ENCODE data around the gene ANKRD13D. TPM values are rescaled to one million over a fixed set of nuclear protein-coding genes. Genes with fewer than 3 reads are reported as not detected.

ANKRD13D gene
- total RNA-seq, 1 donor from 2014 or later = 62.9 TPM

GRCh38 chr11:67287355-67288197 lies 1.5 kb upstream of the ANKRD13D start:
- peak overlapping the region; percentile 93 for H3K27ac ChIP-seq
- no peak for DNase-seq (ENCODE audit: extremely low spot score in 2 of 2)
- H3K4me3 ChIP-seq = peak overlapping the region; percentile 74 to 99
- peaks cover 5 to 52% of the 10 kb centered on the region in 2 donors for H3K36me3 ChIP-seq
- intact Hi-C loops (cut with DNase I) = no loop called here
- H3K4me1 ChIP-seq = peaks cover 57% of the 10 kb centered on the region
- no peaks in the 10 kb centered on the region for H3K27me3 ChIP-seq
- no peak for TF ChIP-seq POLR2AphosphoS5 (IDR thresholded peaks at IDR 0.05; ENCODE audit: insufficient read depth in 1 of 2, low read depth in 1 of 2)
- no peak for TF ChIP-seq CTCF (IDR thresholded peaks at IDR 0.05)
- TF ChIP-seq POLR2A (IDR thresholded peaks at IDR 0.05) = no peak
- H3K9me3 ChIP-seq = no peaks in the 10 kb centered on the region

DNA sequence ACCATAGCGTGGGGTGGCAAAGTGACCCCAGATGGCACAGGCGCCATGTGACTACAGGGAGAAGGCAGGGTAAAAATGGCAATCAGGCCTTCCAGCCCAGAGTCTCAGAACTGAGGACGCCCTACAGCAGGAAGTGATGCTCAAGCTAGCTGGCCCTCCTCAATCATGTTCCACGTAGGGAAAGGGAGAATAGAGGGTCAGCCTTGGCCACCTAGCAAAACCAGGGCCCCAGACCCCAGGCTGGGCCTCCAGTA lies 978 bp upstream of the ANKRD13D start:
- peaks cover 5 to 47% of the 10 kb centered on the region in 2 donors for H3K36me3 ChIP-seq
- TF ChIP-seq CTCF (IDR thresholded peaks at IDR 0.05) = no peak
- TF ChIP-seq POLR2AphosphoS5 (IDR thresholded peaks at IDR 0.05; ENCODE audit: insufficient read depth in 1 of 2, low read depth in 1 of 2) = no peak
- TF ChIP-seq POLR2A (IDR thresholded peaks at IDR 0.05) = no peak
- no peak for DNase-seq (ENCODE audit: extremely low spot score in 2 of 2)
- intact Hi-C loops (cut with DNase I) = no loop called here
- peaks cover 62% of the 10 kb centered on the region for H3K4me1 ChIP-seq
- no peaks in the 10 kb centered on the region for H3K27me3 ChIP-seq
- H3K27ac ChIP-seq = peak overlapping the region; percentile 93
- H3K9me3 ChIP-seq = no peaks in the 10 kb centered on the region
- peak overlapping the region; percentile 74 to 99 for H3K4me3 ChIP-seq

DNA sequence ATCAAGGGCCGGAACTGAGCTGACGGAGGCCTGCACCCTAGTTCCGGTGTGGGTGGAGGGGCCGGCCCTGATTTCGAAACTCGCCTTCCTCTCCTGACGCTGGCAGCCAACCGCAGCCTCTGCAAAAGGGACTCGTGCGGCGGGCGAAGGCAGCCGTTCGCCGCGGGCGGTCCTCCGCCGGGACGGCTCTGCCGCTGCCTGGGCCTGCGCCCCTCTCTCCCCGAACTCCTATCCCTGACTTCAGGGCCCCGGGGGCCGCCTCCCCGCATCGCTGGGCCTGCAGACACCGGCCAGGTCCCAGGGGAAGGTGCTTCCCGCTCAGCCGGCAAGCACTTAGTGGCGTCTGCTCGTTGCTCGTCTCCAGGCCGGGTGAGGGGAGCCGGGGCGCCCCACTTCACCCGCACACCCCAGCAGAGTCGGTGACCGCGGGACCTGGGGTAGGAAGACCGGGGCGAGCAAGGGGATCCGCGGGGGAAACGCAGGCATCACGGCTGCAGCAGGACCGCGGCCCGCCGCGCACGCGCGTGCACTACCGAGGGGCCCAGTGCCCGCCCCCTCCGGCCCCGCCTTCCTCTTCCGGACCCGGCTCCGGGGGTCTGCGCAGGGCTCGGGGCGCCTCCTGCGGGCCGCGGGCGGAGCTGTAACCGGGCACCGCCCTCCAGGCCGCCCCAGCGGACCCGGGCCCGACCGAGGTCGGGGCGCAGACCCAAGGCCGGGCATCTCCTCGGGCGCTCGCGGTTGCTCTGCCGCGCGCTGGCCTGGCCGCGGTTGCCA lies 464 bp upstream of the ANKRD13D start:
- no peak for DNase-seq (ENCODE audit: extremely low spot score in 2 of 2)
- Histone ChIP-seq H3K27ac (peak overlapping the region; percentile 93), H3K4me3 (peak overlapping the region; percentile 74 to 99), H3K9me3 (no peaks in the 10 kb centered on the region), H3K27me3 (no peaks in the 10 kb centered on the region), H3K4me1 (peaks cover 68% of the 10 kb centered on the region), H3K36me3 (peaks cover 5 to 42% of the 10 kb centered on the region in 2 donors)
- TF ChIP-seq CTCF (IDR thresholded peaks at IDR 0.05) (peak in 1 of 3 experiments; percentile 24), POLR2A (IDR thresholded peaks at IDR 0.05) (peak in 1 of 2 donors; percentile 60), POLR2AphosphoS5 (IDR thresholded peaks at IDR 0.05; ENCODE audit: insufficient read depth in 1 of 2, low read depth in 1 of 2) (peak; percentile 56 to 96)
- intact Hi-C loops (cut with DNase I) = no loop called here

GRCh38 chr11:67289651-67290479 lies 762 bp downstream of the ANKRD13D start:
- intact Hi-C loops (cut with DNase I) = no loop called here
- Histone ChIP-seq H3K36me3 (peaks cover 3 to 37% of the 10 kb centered on the region in 2 donors), H3K27me3 (no peaks in the 10 kb centered on the region), H3K4me3 (peak overlapping the region; percentile 74 to 99), H3K4me1 (peaks cover 70% of the 10 kb centered on the region), H3K27ac (peak overlapping the region; percentile 93), H3K9me3 (no peaks in the 10 kb centered on the region)
- DNase-seq (ENCODE audit: extremely low spot score in 2 of 2) = no peak
- no peak for TF ChIP-seq CTCF (IDR thresholded peaks at IDR 0.05)
- TF ChIP-seq POLR2A (IDR thresholded peaks at IDR 0.05) = no peak
- no peak for TF ChIP-seq POLR2AphosphoS5 (IDR thresholded peaks at IDR 0.05; ENCODE audit: insufficient read depth in 1 of 2, low read depth in 1 of 2)
